ENCODE data around the gene PDE7B.
"Not testable (repeated sequence)": the region's sequence is repeated elsewhere in the genome, so short reads cannot be mapped to it uniquely, and the experiment has no call there.

PDE7B gene

DNA sequence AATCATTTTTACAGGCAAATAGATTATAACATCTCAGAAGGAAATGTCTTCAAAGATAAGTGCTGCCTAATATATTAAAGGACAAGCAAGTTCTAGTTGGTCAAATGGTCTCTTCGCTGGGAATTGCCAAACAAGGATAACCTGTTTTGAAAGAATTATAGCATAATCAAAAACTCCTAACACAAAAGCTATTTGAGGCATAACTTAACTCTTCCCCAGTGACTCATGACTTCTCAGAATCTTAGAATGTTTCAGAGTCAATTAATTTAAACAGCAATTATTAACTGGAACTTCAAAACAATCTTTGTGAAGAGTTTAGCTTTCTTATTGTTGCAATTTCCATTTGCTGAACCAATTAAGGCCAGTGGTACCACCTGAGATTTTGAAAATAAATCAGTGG is 272.0 kb downstream of the PDE7B start:
- no peak for DNase-seq
- Mint-ChIP-seq H3K9me3 (no peaks in the 10 kb centered on the region), H3K36me3 (ENCODE audit: low read depth) (no peaks in the 10 kb centered on the region), H3K4me3 (no peak overlapping the region), H3K27me3 (peaks cover 4% of the 10 kb centered on the region), H3K27ac (no peak overlapping the region), H3K4me1 (no peaks in the 10 kb centered on the region)
- no peak for ATAC-seq

DNA sequence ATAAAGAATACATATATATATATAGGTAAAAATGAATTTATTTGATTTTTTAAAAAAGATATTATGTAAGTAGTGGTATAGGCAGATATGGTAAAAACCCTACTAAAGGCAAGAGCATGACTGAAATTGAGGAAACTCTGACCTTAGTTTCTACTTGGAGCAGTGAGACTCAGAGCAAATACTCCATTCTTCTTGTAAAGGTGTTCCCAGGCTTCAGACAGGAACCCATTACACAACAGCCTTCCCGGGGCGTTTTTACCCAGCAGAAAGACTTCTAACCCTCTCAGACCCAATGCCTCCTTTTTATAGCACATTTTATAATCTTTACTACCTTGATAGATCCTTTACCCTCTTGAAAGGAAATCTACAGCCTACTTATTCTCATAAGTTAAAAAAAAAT is 274.1 kb downstream of the PDE7B start:
- DNase-seq (no peak), ATAC-seq (no peak)
- H3K4me3 Mint-ChIP-seq, result no peak overlapping the region
- H3K27ac Mint-ChIP-seq, result no peak overlapping the region
- peaks cover 6% of the 10 kb centered on the region for H3K9me3 Mint-ChIP-seq
- no peaks in the 10 kb centered on the region for H3K4me1 Mint-ChIP-seq
- H3K27me3 Mint-ChIP-seq, result peaks cover 4% of the 10 kb centered on the region
- peaks cover 5% of the 10 kb centered on the region for H3K36me3 Mint-ChIP-seq (ENCODE audit: low read depth)

DNA sequence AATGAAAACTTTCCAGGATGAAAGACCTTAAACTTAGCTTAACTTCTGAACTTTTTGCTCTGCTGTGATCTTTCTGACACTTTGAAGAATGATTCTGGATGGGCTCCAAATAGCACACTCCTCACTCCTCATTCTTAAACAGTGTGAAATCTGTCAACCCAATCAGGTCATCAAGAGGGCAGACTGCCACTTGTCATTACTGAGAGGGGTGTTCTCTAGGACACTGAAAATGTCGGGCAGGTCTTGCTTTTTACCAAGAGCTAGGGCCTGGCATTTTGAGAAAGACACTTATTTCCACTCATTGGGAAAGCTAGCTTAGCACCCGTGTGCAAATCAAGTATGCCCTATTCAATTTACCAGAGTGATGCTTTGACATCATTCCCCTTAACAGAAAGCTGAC is 276.4 kb downstream of the PDE7B start:
- DNase-seq (no peak), ATAC-seq (no peak)
- Mint-ChIP-seq H3K27ac (no peak overlapping the region), H3K9me3 (peaks cover 6% of the 10 kb centered on the region), H3K36me3 (ENCODE audit: low read depth) (peaks cover 5% of the 10 kb centered on the region), H3K4me3 (no peak overlapping the region), H3K27me3 (peaks cover 4% of the 10 kb centered on the region), H3K4me1 (no peaks in the 10 kb centered on the region)

DNA sequence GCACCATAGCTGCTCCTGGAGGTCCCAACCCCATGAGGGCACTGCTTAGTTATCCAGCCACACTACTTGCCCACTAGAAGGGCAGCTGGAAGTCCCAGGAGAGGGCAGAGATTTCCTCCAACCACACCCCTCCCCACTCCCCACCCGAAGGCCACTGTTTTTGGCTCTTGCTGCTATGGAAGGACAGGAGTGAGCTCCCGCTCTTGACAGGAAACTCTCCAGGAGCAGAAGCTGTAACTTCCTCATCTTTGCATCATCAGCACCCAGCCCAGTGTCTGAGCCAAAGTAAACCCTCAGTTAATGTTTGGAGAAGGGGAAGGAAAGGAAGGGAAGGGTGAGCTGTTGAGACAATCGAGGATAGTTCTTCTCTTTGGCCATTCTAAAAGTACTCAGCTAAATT is 277.9 kb downstream of the PDE7B start:
- H3K36me3 Mint-ChIP-seq (ENCODE audit: low read depth), result peaks cover 5% of the 10 kb centered on the region
- H3K27me3 Mint-ChIP-seq, result peaks cover 5% of the 10 kb centered on the region
- H3K27ac Mint-ChIP-seq, result no peak overlapping the region
- no peaks in the 10 kb centered on the region for H3K4me1 Mint-ChIP-seq
- ATAC-seq (no peak), DNase-seq (no peak)
- H3K4me3 Mint-ChIP-seq, result no peak overlapping the region
- peaks cover 6% of the 10 kb centered on the region for H3K9me3 Mint-ChIP-seq

DNA sequence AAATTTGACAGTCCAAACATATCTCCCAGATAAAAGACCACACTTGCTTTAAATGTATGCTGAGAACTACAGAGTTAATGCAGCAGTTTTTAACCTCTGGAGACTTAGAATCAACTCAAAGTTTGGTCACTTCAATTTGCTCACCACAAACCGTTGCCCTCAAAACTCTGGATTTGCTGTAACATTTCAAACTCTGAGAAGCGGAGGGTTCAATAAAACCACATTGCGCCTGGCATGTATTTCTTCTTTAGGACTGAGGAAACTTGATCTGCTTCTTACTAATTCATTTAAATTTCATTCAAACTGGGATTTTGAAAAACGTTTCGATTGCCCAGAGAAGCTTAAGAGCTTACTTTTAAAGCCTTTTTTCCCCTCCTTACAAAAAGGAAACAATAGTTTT is 282.8 kb downstream of the PDE7B start:
- DNase-seq (no peak), ATAC-seq (no peak)
- Mint-ChIP-seq H3K4me3 (no peak overlapping the region), H3K27ac (no peak overlapping the region), H3K36me3 (ENCODE audit: low read depth) (peaks cover 5% of the 10 kb centered on the region), H3K9me3 (peaks cover 6% of the 10 kb centered on the region), H3K27me3 (peaks cover 2% of the 10 kb centered on the region), H3K4me1 (no peaks in the 10 kb centered on the region)

GRCh38 chr6:136134751-136135150 is 283.2 kb downstream of the PDE7B start:
- DNase-seq, result no peak
- H3K4me3 Mint-ChIP-seq, result no peak overlapping the region
- peaks cover 6% of the 10 kb centered on the region for H3K9me3 Mint-ChIP-seq
- no peak for ATAC-seq
- peaks cover 2% of the 10 kb centered on the region for H3K27me3 Mint-ChIP-seq
- no peak overlapping the region for H3K27ac Mint-ChIP-seq
- peaks cover 5% of the 10 kb centered on the region for H3K36me3 Mint-ChIP-seq (ENCODE audit: low read depth)
- H3K4me1 Mint-ChIP-seq, result no peaks in the 10 kb centered on the region

GRCh38 chr6:136136274-136136673 is 284.8 kb downstream of the PDE7B start:
- Mint-ChIP-seq H3K27me3 (peaks cover 2% of the 10 kb centered on the region), H3K36me3 (ENCODE audit: low read depth) (no peaks in the 10 kb centered on the region), H3K4me1 (no peaks in the 10 kb centered on the region), H3K4me3 (no peak overlapping the region), H3K9me3 (no peaks in the 10 kb centered on the region), H3K27ac (no peak overlapping the region)
- DNase-seq (no peak), ATAC-seq (no peak)

DNA sequence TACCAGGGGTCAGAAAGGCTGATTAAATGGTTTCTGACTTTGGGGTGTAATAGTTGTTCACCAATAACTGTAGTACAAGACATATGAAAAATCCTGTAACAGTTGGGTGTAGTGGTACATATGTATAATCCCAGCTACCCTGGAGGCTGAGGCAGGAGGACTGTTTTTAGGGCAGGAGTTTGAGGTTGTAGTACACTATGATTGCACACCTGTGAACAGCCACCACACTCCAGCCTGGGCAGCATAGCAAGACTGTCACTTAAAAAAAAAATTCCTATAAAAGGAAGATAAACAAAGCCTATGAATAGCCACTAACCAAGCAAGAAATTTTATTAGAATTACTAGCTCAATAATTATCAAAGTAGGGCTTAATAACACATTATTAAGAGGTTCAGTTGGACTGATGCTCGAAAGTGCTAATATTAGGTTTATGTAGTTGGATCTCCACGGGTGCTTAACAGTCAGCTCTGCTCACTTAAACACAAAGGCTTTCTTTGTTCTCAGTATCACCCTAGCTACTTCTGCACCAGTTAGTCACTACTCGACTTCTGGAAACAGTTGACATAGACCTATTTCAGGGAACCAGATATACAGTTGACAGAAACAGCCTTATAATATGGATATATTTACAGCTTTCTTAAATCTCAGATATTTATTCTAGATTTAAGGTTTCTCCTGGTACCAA is 285.6 kb downstream of the PDE7B start:
- no peak for ATAC-seq
- Mint-ChIP-seq H3K4me1 (no peaks in the 10 kb centered on the region), H3K27me3 (peaks cover 3% of the 10 kb centered on the region)

GRCh38 chr6:136137739-136138402 is 286.4 kb downstream of the PDE7B start:
- H3K27me3 Mint-ChIP-seq, result peaks cover 6% of the 10 kb centered on the region
- no peaks in the 10 kb centered on the region for H3K4me1 Mint-ChIP-seq
- peaks cover 7% of the 10 kb centered on the region for H3K36me3 Mint-ChIP-seq (ENCODE audit: low read depth)
- no peak for DNase-seq
- ATAC-seq, result no peak
- peaks cover 9% of the 10 kb centered on the region for H3K9me3 Mint-ChIP-seq
- H3K4me3 Mint-ChIP-seq, result no peak overlapping the region
- H3K27ac Mint-ChIP-seq, result no peak overlapping the region

More for the DNA sequence above, 285.6 kb downstream of the PDE7B start:
- H3K9me3 Mint-ChIP-seq, result peaks cover 8% of the 10 kb centered on the region
- no peak overlapping the region for H3K4me3 Mint-ChIP-seq
- H3K36me3 Mint-ChIP-seq (ENCODE audit: low read depth), result peaks cover 7% of the 10 kb centered on the region
- DNase-seq, result no peak
- H3K27ac Mint-ChIP-seq, result no peak overlapping the region

DNA sequence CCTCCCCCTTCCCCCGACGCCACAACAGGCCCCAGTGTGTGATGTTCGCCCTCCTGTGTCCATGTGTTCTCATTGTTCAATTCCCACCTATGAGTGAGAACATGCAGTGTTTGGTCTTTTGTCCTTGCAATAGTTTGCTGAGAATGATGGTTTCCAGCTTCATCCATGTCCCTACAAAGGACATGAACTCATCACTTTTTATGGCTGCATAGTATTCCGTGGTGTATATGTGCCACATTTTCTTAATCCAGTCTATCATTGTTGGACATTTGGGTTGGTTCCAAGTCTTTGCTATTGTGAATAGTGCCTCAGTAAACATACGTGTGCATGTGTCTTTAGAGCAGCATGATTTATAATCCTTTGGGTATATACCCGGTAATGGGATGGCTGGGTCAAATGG is 287.6 kb downstream of the PDE7B start:
- not testable (repeated sequence) for ATAC-seq; H3K4me1 Mint-ChIP-seq; DNase-seq; H3K27me3 Mint-ChIP-seq; H3K9me3 Mint-ChIP-seq; H3K4me3 Mint-ChIP-seq; H3K27ac Mint-ChIP-seq; H3K36me3 Mint-ChIP-seq (ENCODE audit: low read depth)

DNA sequence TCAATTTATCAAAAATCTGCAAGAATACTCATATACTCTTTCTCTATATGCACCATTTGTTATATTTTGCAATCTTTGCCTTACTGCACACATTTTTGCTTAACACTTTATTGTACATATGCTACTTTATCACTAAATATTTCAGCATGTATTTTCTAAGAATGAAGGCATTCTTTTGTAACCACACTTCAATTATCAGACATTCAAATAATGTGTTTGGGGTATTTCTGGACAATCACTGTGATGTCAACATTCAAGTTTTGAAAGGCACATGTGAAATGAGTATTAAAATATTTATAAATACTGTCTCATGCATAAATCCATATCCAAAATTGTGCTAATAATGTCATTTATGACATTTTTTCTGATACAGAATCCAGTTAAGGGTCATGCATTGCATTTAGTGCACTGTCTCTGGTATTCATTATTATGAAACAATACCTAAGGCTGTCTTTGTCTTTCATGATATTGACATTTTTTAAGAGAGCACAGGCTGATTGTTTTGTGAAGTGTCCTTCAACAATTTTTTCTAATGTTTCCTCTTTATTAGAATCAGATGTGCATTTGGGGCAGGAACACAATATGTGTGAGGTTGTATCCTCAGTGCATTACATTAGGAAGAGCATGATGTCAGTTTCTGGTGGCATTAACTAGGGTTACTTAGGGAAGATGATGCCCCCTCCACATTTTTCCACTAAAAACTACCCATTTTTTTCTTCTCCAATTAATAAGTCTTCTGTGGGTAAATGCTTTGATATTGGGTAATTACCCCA is 292.9 kb downstream of the PDE7B start:
- Mint-ChIP-seq H3K9me3 (peaks cover 9% of the 10 kb centered on the region), H3K4me1 (no peaks in the 10 kb centered on the region), H3K27ac (no peak overlapping the region)

DNA sequence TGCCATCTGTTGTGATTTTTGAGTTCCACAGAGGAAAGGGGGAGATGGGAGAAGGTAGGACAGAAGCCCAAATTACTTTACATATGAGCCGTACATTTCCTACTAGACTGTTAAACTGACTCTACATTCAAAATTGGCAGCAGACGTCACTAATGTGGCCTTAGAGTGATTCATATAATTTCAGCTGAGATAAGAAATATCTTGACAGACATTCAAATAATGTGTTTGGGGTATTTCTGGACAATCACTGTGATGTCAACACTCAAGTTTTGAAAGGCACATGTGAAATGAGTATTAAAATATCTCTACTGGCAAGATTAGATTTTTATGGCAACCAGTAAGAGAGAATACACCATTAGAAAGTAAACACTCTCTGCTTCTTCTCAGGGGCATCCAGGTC is 294.6 kb downstream of the PDE7B start:
- Mint-ChIP-seq H3K27me3 (peaks cover 6% of the 10 kb centered on the region), H3K9me3 (peaks cover 9% of the 10 kb centered on the region), H3K36me3 (ENCODE audit: low read depth) (peaks cover 7% of the 10 kb centered on the region), H3K27ac (no peak overlapping the region), H3K4me3 (no peak overlapping the region), H3K4me1 (no peaks in the 10 kb centered on the region)
- DNase-seq (no peak), ATAC-seq (no peak)

More for the DNA sequence above, 292.9 kb downstream of the PDE7B start:
- ATAC-seq (no peak), DNase-seq (no peak)
- Mint-ChIP-seq H3K4me3 (no peak overlapping the region), H3K36me3 (ENCODE audit: low read depth) (peaks cover 7% of the 10 kb centered on the region), H3K27me3 (peaks cover 6% of the 10 kb centered on the region)

GRCh38 chr6:136147342-136147741 is 295.8 kb downstream of the PDE7B start:
- no peak overlapping the region for H3K27ac Mint-ChIP-seq
- H3K4me1 Mint-ChIP-seq, result no peaks in the 10 kb centered on the region
- H3K36me3 Mint-ChIP-seq (ENCODE audit: low read depth), result no peaks in the 10 kb centered on the region
- peaks cover 4% of the 10 kb centered on the region for H3K27me3 Mint-ChIP-seq
- H3K4me3 Mint-ChIP-seq, result no peak overlapping the region
- no peaks in the 10 kb centered on the region for H3K9me3 Mint-ChIP-seq
- DNase-seq (no peak), ATAC-seq (no peak)

DNA sequence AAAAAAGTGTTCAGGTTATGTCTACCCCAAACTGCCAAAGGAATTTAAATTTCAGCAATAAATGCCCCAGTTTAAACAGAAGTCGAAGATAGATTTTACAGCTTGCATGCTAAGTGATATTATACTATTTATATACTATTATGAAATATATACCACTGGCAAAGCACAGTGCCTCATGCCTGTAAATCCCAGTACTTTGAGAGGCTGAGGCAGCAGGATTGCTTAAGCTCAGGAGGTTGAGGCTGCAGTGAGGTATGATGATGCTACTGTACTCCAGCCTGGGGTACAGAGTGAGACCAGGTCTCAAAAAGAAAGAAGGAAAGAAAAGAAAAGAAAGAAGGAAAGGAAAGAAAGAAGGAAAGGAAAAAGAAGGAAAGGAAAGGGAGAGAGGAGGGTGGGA is 296.6 kb downstream of the PDE7B start:
- DNase-seq, result no peak
- Mint-ChIP-seq H3K27me3 (peaks cover 1% of the 10 kb centered on the region), H3K27ac (no peak overlapping the region), H3K4me1 (no peaks in the 10 kb centered on the region), H3K4me3 (no peak overlapping the region), H3K9me3 (no peaks in the 10 kb centered on the region), H3K36me3 (ENCODE audit: low read depth) (no peaks in the 10 kb centered on the region)
- no peak for ATAC-seq

DNA sequence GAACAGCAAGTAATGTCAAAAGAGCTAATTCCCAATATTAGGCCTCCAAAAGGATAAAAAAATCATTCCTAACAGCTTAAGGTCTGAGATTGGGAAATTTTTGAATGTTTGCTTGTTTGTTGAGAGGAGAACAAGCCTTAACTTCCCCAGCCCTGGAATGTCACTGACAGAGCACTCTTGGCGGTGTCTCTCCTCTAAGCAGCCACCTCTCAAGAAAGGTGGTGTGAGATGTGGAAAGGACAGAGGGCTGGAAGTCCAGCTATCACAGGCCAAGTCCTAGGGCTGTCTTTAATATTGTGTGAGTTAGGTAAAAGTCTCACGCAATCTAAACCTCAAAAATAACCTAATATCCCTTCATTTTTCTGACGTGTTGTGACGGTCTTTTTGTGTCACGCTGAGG is 297.0 kb downstream of the PDE7B start:
- no peaks in the 10 kb centered on the region for H3K9me3 Mint-ChIP-seq
- ATAC-seq (no peak), DNase-seq (no peak)
- H3K4me3 Mint-ChIP-seq, result no peak overlapping the region
- no peak overlapping the region for H3K27ac Mint-ChIP-seq
- H3K36me3 Mint-ChIP-seq (ENCODE audit: low read depth), result no peaks in the 10 kb centered on the region
- H3K27me3 Mint-ChIP-seq, result peaks cover 1% of the 10 kb centered on the region
- H3K4me1 Mint-ChIP-seq, result no peaks in the 10 kb centered on the region
